Stimulated activated CD8-positive, alpha-beta memory T cell treated with anti-CD3 and anti-CD28 coated beads, Interleukin-7, amount 100 ng/mL, for 4 hours (primary cell): ENCODE data around the gene THSD4.

Experiments
- DNase-seq, 2 donors: peaks; one replicate each; pipeline ENCODE4 v3.0.0-alpha.2; 2020; ENCODE audit warnings: low read depth in 2 of 2

Gene THSD4

DNA sequence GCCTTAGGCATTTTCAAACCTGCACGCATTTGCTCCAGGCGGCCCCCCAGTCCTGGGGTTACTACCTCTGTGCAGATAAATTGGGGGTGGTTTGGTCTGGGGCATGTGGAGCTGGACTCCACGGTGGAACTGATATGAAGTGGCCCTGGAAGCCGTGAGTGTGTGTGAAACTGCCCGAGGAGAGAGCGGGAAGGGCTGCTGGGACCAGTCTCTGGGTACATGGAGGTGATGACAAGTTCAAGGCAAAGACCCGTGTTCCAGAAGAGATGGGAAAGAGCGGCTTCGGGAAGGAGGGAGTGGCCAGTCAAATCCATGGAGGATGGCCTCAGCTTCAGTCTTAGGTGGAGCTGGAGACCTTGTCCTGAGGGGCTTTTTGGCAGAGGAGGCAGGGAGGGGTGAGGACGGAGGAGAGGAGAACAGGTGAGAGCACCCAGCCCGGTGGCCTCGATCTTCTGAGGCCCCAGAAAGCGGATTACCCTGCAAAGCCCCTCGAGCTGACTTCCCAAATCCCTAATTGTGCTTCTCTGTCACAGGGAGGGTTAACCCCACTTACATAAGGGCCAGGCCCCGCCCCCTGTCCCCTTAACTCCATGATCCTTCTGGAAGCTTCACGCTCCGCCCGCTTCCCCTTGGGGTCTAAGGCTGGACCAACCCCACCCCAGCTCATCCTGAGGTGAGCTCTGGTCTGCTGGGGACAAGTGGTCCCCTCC is 693.2 kb downstream of the THSD4 start:
- DNase-seq, result no peak

DNA sequence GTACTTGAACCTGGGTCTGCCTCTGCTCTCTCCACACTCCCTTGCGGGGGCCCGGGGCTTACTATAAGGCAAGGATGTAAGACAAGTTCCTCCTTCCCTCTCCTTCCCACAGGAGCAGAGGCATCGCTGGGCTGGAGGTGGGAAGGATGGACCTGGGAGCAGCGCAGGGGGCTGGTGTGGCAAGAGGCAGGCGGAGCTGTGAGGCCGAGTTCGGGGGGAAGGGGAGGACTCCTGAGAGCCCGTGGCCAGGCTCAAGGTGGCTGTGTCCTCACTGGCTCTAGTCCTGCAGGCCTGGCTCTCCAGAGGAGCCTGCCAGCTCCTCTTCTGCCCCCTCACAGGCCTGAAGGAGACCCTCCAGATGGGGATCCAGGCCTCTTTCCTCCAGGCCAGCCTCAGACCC is 694.1 kb downstream of the THSD4 start:
- DNase-seq, result no peak

DNA sequence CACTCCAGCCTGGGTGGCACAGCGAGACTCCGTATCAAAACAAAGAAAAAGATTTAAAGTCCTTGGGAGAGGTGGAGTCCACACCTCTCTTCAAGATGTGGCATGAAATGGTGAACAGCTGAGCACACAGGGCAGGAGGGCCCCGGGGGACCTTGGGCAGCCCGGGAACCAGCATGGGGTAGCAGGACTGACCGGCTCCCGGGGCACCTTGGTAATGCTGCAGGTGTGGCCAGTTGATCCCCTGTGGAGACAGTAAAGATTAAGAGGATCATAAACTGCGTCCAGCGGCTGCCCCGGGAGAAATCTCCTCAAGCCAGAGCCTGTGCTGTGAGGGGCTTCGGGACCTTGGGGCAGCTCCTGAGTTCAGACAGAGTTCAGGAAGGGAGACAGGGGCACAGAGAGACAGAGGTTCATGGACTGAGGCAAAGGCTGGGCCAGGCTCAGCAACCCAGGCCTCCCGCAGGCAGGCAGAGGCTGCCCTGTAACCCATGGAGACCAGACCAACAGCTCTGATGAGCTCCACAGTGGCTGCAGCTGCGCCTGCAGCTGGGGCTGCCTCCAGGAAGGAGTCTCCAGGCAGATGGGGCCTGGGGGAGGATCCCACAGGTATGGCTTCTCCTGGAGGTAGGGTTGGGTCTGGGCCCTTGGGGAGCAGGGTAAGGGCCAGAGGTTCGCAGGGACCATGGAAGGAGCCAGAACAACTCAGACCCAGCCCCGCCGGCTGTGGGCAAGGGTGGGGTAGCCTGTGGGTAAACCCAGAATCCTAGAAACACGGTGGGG is 695.2 kb downstream of the THSD4 start, which contains the start of gene NR2E3:
Gene NR2E3, plus strand, starts transcription at position 299 of the 780 bp plus-strand sequence. Its CDS starts 190 bp downstream, at position 489.
- no peak for DNase-seq

DNA sequence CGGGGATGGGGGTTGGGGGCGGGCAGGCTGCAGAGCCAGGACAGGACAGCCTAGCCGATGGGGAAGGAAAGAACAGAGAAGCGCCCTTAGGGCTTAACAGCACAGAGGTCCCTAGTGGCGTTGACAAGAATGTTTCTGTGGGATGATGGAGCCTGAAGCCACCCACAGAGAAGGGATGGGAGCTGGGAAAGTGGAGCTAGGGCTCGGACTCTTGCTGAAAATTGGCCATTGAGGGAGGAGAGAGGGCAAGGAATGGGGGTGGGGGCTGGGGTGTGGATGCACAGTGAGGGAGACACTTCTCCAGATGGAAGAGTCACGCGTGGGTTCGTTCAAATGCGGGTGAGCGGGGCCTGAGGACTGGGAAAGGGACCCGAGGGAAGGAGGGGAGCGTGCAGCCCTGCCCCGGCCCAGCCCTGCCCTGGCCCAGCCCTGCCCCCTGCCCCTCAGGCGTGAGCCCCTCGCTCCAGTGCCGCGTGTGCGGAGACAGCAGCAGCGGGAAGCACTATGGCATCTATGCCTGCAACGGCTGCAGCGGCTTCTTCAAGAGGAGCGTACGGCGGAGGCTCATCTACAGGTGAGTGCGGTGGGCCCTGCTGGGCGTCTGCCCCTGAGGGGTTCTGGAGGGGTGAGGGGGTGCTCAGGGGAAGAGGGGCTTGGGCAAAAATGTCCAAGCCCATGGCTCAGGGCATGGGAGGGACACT is 695.9 kb downstream of the THSD4 start:
- no peak for DNase-seq

DNA sequence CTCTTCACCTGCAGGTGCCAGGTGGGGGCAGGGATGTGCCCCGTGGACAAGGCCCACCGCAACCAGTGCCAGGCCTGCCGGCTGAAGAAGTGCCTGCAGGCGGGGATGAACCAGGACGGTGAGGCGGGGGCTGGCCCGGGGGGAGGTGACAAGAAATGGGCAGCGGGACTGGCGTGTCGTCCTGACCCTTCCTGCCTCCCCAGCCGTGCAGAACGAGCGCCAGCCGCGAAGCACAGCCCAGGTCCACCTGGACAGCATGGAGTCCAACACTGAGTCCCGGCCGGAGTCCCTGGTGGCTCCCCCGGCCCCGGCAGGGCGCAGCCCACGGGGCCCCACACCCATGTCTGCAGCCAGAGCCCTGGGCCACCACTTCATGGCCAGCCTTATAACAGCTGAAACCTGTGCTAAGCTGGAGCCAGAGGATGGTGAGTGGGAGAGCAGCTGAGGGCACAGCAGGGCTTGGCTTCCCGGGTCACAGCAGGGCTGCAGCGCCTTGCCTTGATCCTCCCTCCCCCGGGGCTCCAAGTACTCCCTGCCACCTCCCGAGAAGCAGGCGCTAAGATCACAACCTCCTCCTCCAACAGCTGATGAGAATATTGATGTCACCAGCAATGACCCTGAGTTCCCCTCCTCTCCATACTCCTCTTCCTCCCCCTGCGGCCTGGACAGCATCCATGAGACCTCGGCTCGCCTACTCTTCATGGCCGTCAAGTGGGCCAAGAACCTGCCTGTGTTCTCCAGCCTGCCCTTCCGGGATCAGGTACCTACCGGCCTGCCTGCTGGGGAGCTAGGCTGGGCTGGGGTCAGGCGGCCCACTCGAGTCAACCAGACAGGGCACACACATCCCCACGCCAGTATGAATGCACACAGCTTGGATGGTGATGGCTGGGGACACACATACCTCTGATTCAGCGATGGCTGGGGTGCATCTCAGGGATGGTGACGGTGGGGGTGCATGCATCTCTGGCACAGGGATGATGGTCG is 696.8 kb downstream of the THSD4 start:
- no peak for DNase-seq

DNA sequence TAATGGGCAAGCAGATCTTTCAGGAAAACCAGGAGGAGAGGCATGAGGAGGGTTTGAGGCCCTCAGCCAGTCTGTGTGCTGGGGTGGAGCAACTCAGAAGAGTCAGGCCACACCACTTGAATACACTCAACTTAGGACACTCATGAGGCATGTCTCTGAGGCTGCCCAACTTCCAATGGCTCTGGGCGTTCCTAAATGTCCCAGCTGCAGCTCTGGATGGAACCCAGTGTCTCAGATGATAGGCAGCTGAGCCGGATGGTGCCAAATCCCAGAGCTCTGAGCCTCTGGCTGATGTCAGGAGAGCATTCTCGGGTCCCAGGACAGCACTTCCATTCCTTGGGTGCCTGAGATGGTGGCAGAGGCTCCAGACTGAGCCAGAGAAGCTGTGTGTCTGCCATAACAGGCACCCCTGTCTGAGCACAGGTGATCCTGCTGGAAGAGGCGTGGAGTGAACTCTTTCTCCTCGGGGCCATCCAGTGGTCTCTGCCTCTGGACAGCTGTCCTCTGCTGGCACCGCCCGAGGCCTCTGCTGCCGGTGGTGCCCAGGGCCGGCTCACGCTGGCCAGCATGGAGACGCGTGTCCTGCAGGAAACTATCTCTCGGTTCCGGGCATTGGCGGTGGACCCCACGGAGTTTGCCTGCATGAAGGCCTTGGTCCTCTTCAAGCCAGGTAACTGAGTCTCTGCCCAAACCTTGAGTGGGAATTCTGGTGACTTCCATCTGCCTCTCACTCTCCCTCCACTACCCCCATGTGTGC is 697.9 kb downstream of the THSD4 start:
- DNase-seq, result no peak

DNA sequence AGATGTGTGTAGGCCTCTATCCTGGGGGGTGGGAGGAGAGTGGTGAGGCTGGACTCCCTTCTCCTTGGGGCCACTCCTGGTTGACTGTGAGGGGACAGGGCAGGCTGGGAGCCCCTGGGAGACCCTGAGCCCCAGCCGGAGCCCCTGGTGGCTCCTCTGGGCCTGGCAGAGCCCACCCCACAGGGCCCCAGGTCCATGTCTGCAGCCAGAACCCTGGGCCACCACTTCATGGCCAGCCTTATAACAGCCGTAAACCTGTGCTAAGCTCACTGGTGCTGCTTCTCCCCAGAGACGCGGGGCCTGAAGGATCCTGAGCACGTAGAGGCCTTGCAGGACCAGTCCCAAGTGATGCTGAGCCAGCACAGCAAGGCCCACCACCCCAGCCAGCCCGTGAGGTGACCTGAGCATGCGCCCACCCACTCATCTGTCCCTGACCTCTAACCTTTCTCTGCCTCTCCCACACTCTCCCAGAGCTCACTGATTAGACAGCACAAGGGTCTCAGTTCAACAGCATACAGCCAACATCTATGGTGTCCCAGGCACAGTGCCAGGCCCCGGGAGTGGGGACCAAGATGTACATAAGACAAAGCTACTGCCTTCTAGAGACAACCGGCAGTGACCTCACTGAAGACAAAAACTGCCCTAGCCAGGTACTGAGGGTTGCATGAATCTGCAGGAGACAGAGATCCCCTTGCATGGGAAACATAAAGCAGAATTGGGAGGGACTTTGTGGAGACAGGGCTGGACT is 698.6 kb downstream of the THSD4 start:
- DNase-seq, result no peak

DNA sequence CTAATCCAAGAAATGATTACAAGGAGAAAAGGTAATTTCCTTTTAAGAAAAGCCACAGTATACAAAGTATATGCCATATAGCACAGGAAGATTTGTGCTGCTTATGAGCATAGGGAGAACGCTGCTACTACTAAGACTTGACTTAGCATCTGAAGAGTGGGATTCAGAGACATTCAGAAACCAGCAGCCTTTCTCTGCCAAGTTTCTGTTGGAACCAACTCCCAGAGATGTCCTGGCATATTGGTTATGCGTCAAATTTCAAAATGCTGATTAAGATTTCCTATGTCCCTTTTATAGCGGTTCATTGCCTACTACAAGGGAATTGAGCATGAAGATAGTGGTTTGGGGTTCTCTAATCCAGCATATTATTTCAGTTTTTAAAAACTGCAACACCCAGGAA is 700.0 kb downstream of the THSD4 start:
- DNase-seq, result no peak

DNA sequence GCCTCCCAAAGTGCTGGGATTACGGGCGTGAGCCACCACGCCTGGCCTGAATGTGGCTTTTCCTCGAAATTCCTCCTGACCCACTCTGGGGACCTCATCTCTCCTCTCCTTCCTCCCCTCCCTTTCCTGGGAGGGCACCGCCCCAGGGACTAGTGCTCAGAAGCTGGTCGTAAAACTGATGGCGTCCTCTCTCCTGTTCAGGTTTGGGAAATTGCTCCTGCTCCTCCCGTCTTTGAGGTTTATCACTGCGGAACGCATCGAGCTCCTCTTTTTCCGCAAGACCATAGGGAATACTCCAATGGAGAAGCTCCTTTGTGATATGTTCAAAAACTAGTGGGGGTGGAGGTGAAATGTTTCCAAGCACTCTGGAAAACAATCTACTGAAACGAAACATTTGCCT is 702.1 kb downstream of the THSD4 start:
- no peak for DNase-seq

DNA sequence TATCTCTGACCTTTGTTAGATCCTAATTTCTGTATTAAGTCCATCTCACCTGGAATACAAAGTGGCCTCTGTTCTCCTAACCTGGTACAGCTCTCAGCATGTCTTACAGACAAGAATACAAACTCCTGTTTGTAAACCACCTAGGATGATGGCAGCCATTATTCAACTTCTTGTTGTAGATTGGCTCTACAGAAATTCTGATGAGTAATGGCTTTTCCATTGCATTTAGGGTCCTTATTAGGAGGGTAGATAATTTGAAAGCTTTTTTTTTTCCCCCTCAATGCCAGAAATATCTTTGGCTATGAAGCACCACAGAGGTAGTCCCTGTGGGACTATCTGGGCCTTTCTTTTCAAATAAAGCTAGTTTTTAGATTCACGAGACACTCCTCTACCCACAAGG is 704.9 kb downstream of the THSD4 start:
- no peak for DNase-seq

DNA sequence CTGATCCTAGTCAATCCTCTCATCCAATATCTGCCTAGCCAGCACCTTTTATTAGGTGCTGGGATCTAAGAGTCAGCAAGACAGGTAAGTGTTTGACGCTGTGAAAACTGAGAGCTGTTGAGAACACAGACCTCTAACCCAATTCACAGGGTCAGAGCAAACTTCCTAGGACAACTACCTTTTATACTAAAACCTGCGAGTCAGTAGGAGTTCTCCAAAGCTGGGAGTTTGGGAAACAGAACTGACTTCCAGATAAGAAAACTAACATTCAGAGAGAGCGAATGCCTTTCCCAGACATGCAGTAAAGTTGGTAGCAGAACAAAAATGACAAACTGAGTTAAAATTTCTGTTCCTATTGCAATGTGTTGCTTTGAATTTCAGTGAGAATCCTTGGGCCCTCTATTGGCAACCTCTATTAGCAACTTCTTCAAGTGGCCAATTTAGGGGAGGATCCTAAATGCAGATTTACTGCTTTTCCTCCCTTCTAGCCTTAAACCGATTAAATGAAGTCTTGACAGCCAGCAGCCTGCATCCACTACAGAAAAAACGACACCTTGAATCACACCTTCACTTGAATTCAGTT is 706.4 kb downstream of the THSD4 start:
- no peak for DNase-seq

DNA sequence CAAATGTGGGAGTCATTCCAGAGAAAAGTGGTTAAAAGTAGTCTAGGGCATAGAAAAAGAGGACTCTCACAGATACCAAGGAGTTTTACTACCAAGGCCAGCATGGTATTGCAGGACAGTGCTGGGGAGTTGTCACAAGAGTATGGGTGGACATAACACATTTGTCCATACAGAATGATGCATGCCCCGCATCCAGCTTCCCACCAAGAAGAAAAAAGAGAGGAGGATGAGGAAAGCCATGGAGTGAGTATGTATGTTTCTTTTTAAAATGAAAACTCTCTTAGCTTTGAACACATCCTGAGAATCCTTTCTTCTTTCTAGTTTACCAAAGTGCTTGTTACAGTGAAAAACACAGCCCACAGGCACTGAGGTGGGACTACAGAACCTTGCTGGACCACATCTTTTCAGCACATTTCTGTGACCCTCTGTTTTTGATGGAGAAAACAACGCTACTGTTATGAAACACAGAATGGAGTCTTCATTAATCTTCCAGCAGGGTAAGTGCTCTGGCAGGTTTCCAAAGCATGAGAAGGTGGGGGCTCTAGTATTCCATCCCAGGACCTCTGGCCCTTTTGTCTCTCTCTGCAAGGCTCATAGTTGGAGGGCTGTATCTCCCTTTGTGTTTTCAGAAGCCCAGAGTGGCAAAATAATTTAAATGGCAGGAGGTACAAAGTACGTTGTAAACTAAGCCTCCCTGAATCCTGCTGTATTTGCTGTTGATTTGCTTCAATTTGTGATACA is 707.8 kb downstream of the THSD4 start:
- DNase-seq, result no peak

DNA sequence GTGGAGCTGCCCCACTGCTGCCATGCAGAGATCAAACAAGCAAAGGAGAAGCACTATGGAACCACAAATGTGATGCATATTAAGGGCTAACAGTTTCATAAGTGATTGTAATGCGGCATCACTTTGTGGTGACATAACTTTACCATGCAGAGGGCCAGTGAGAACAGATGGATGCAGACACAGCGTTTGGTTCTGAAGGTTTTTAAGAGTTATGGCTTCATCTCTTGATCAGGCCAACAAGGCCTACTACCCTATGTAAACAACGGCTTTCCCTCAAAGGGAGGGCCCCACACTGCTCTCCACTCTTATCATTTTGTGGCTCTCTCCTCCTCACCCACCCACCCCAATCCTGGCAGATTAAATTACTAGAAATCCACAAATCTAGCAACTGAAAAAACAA is 708.5 kb downstream of the THSD4 start:
- no peak for DNase-seq

DNA sequence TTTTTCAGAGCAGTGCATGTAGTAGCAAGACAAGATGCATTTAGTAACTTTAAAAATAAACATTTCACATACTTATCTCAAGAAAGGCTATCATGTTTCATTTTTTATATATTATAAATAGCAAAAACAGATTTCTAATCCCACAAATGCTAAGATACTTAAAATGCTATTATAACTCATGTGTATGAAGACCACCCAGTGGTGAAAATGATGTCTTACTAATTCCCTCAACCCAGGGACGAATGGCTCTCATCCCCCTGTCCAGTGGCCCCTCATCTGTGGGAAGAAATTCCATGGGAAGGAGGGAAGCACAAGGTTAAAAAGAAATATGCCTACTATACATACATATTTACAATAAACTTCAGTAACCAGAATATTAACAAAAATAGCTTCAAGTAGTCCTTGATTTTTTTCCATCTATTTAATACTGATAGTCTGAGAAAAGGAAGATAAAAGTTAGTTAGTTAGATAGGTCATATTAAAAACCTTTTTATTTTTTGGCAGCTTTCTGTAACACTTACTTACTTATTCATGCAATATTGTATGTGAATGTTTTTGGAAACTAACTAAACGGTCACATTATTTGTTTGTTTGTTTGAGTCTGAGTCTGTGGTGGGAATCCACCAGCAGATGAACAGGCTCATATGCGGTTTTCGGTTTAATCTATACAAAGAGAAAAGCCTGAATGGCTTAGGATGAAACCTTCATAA is 709.9 kb downstream of the THSD4 start:
- no peak for DNase-seq

DNA sequence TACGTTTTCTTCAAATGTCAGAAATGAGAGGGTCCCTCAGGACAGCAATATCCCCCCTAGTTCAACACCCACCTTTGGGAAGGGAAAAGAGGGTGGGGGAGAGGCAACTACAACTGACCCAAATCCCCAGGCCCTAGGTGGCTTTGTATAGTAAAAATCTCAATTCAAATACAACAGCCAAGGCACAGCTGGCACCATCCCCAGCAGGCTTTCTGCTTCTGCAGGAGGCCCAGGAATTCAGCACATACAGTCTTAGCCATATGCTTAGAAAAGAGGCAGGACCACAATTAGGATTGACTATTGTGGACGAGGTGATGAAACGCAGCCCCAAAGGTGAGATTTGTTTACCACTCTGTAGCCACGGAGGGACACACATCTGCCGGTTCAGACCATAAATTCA is 710.9 kb downstream of the THSD4 start:
- no peak for DNase-seq

DNA sequence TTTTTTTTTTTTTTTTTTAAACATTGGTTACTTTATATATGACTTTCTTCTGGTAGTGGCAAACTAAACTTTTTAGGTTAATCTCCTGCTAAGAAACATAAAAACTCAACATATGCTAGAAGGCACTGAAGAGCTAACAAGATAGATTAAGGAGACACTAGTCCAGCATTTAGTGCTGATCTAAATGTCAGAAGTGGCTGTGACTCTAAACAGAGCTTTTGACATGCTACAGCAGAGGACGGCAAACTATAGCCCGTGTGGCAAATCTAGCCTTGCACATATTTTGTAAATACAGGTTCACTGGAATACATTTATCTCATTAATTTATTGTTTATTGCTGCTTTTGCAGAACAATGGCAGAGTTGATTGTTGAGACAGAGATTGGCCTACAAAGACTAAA is 715.7 kb downstream of the THSD4 start:
- no peak for DNase-seq
